T-cell (primary cell): ENCODE measurements around the gene GRIN3B. TPM values are rescaled to one million over a fixed set of nuclear protein-coding genes. Genes with fewer than 3 reads are reported as not detected.
"Not testable (repeated sequence)": the region's sequence is repeated elsewhere in the genome, so short reads cannot be mapped to it uniquely, and the experiment has no call there.

ENCODE experiments used
- ATAC-seq, 4 experiments: fragments of 200-7000 bp in 3 of 4; fragments of 150-1000 bp in 1 of 4; cut with Tn5 transposase; replicated peaks in 1 of 4; 1 replicate in 3 of 4; 2 replicates in 1 of 4; pipeline ENCODE4 v1.10.0; 2021; ENCODE audit warnings: moderate library complexity in 3 of 4, mild to moderate bottlenecking in 2 of 4, moderate number of reproducible peaks in 1 of 4
- CTCF ChIA-PET, 2 donors: fragments of 300-600 bp; sonication (Branson Sonifier 250); formaldehyde crosslinking; loops; one replicate each; lab custom pipeline; 2022; ENCODE audit warnings: antibody characterized with exemption in 2 of 2; lab: Charles Lee
- POLR2A ChIA-PET, 2 donors: fragments of 300-600 bp; sonication (Branson Sonifier 250); formaldehyde crosslinking; loops; one replicate each; lab custom pipeline; 2022; ENCODE audit warnings: antibody characterized with exemption in 2 of 2; lab: Charles Lee
- DNase-seq, 35 experiments: peaks; one replicate each; pipeline versions ENCODE4 v3.0.0 to v3.0.0-alpha.2; 2013 to 2023
- H3K27ac ChIP-seq: one replicate; pipeline ENCODE4 v1.5.1; 2013; ENCODE audit warnings: low read length
- H3K27me3 ChIP-seq, 2 experiments: replicated peaks in 1 of 2; 1 replicate in 1 of 2; 2 replicates in 1 of 2; pipeline versions ENCODE4 v1.6.1 to v1.7.0; 2013; ENCODE audit warnings: low read length in 1 of 2, mixed read lengths in 1 of 2; ENCODE audit not compliant: control insufficient read depth in 2 of 2, insufficient read depth in 2 of 2; ENCODE audit errors: extremely low read depth in 1 of 2
- H3K36me3 ChIP-seq, 2 donors: 1 replicate in 1 of 2; 2 replicates in 1 of 2; pipeline versions ENCODE4 v1.6.1 to v1.7.0; 2013; ENCODE audit warnings: low read length in 1 of 2; ENCODE audit not compliant: control insufficient read depth in 2 of 2, insufficient read depth in 1 of 2; ENCODE audit errors: extremely low read depth in 1 of 2
- H3K4me1 ChIP-seq, 2 experiments: 1 replicate in 1 of 2; 2 replicates in 1 of 2; pipeline versions ENCODE4 v1.6.1 to v1.7.0; 2013; ENCODE audit warnings: low read length in 2 of 2, mixed read lengths in 1 of 2; ENCODE audit not compliant: insufficient read depth in 2 of 2, control insufficient read depth in 1 of 2; ENCODE audit errors: extremely low read depth in 1 of 2
- H3K4me3 ChIP-seq, 2 donors: 1 replicate in 1 of 2; 2 replicates in 1 of 2; pipeline versions ENCODE4 v1.5.1 to v1.7.0; 2013; ENCODE audit warnings: mild to moderate bottlenecking in 2 of 2, low read length in 1 of 2, moderate library complexity in 1 of 2; ENCODE audit not compliant: control insufficient read depth in 1 of 2; ENCODE audit errors: extremely low read depth in 1 of 2
- H3K9me3 ChIP-seq: 2 replicates; pipeline ENCODE4 v1.7.0; 2013
- H3K27ac Mint-ChIP-seq, 2 donors: one replicate each; pipeline ENCODE4 v1.8.0; 2020 to 2021; ENCODE audit warnings: mild to moderate bottlenecking in 2 of 2, mixed read lengths in 2 of 2
- H3K27me3 Mint-ChIP-seq, 2 donors: one replicate each; pipeline ENCODE4 v1.8.0; 2021 to 2022; ENCODE audit warnings: mixed read lengths in 2 of 2
- H3K36me3 Mint-ChIP-seq: one replicate; pipeline ENCODE4 v1.8.0; 2021; ENCODE audit warnings: mixed read lengths
- H3K4me1 Mint-ChIP-seq, 3 donors: one replicate each; pipeline ENCODE4 v1.8.0; 2020 to 2022; ENCODE audit warnings: mixed read lengths in 3 of 3, mild to moderate bottlenecking in 1 of 3
- H3K4me3 Mint-ChIP-seq, 3 donors: one replicate each; pipeline ENCODE4 v1.8.0; 2020 to 2022; ENCODE audit warnings: mild to moderate bottlenecking in 3 of 3, mixed read lengths in 3 of 3, moderate library complexity in 3 of 3
- H3K9me3 Mint-ChIP-seq, 3 donors: one replicate each; pipeline ENCODE4 v1.8.0; 2020 to 2022; ENCODE audit warnings: mixed read lengths in 3 of 3
- WGBS: methylation state at CpG from one replicate; pipeline ENCODE4 v1.1.5; 2013; ENCODE audit warnings: missing lambda C conversion rate; ENCODE audit not compliant: insufficient coverage; 5-methylcytosine and 5-hydroxymethylcytosine counted together
- total RNA-seq, 35 experiments: library from RNA in 6 of 35; stranded (reverse) in 6 of 35; fragments of 120-200 nt in 1 of 35; gene quantifications; one replicate each; pipeline versions ENCODE4 v1.2.1 to v1.2.4 and lab custom pipeline; 2013 to 2026

Gene GRIN3B
- total RNA-seq, 5 donors from 2014 or later (not counting 1 experiment from before 2014, with no cell fraction given): 0.07 to 0.44 (median 0.09) TPM; not detected in 2

DNA sequence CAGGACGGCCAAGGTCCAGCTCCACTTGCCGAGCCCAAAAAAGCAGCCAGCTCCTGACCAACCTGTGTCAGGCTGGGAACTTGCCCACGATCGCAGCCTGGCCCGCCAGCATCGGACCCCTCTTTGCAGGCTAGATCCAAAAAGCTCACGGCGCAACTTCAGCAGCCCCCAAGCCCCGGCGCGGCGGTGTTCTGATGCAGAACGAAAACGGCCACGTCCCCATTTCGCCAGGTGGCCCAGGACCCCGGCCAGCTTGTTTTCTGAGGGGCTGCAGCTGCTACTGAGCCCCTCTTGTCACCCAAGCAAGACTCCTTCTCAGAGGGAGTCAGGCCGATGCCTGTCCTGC is 19.4 kb downstream of the GRIN3B start:
- DNase-seq (no peak), ATAC-seq (no peak)
- WGBS: 76% methylated on average over 17 of the region's 18 CpGs
- Histone ChIP-seq H3K4me3 (peak overlapping the region; percentile 80 to 93), H3K4me1 (peaks cover 10 to 75% of the 10 kb centered on the region in 2 experiments), H3K9me3 (no peaks in the 10 kb centered on the region), H3K36me3 (peaks cover 0 to 9% of the 10 kb centered on the region in 2 donors), H3K27me3 (no peaks in the 10 kb centered on the region), H3K27ac (no peak overlapping the region)
- peaks cover 0 to 2% of the 10 kb centered on the region in 2 donors for H3K27me3 Mint-ChIP-seq
- H3K27ac Mint-ChIP-seq: peak overlapping the region in 1 of 2 donors; percentile 89
- peaks cover 34 to 54% (median 47%) of the 10 kb centered on the region in 3 donors for H3K4me1 Mint-ChIP-seq
- ChIA-PET POLR2A (interaction anchor here in 1 of 2 donors (0.9 kb wide), 1 partner anchor 18 kb away, joined by 3 read pairs; no protein-coding TSS in a partner anchor), CTCF (interaction anchor here (0.6 to 0.7 kb wide), 2 partner anchors 15 to 21 kb away, joined by 3 read pairs; no protein-coding TSS in a partner anchor)
- no peaks in the 10 kb centered on the region for H3K36me3 Mint-ChIP-seq
- no peaks in the 10 kb centered on the region for H3K9me3 Mint-ChIP-seq
- peak overlapping the region; percentile 89 to 90 (median 89) for H3K4me3 Mint-ChIP-seq

- Histone ChIP-seq H3K4me1 (peaks cover 10 to 71% of the 10 kb centered on the region in 2 experiments), H3K9me3 (no peaks in the 10 kb centered on the region), H3K4me3 (peak overlapping the region; percentile 80 to 93), H3K36me3 (peaks cover 0 to 9% of the 10 kb centered on the region in 2 donors), H3K27ac (peak overlapping the region; percentile 35), H3K27me3 (no peaks in the 10 kb centered on the region)
- ATAC-seq (no peak), DNase-seq (peak in 14 of 35 experiments; percentile 23 to 53 (median 42))
- WGBS: 2% methylated on average over 60 of the region's 60 CpGs
- Mint-ChIP-seq H3K4me3 (peak overlapping the region; percentile 89 to 90 (median 89)), H3K27ac (peak overlapping the region; percentile 85 to 89), H3K9me3 (no peaks in the 10 kb centered on the region), H3K36me3 (no peaks in the 10 kb centered on the region), H3K27me3 (peaks cover 0 to 2% of the 10 kb centered on the region in 2 donors), H3K4me1 (peaks cover 34 to 55% (median 47%) of the 10 kb centered on the region in 3 donors)
- CTCF ChIA-PET: interaction anchor here in 1 of 2 donors (0.7 kb wide), 1 partner anchor 21 kb away, joined by 3 read pairs; no protein-coding TSS in a partner anchor
- POLR2A ChIA-PET: interaction anchor here (0.5 to 0.9 kb wide), 2 partner anchors 8 to 19 kb away, joined by 3 to 4 read pairs; no protein-coding TSS in a partner anchor
Observed at GRCh38 chr19:1019980-1020867, 20.0 kb downstream of the GRIN3B start.

- Mint-ChIP-seq H3K4me3 (peak within 1 kb of the TSS; percentile 89 to 90 (median 89)), H3K9me3 (no peaks in the 10 kb centered on the region), H3K27ac (peak within 1 kb of the TSS; percentile 97 to 99), H3K4me1 (peaks cover 34 to 51% (median 43%) of the 10 kb centered on the region in 3 donors), H3K36me3 (no peaks in the 10 kb centered on the region), H3K27me3 (peaks cover 0 to 2% of the 10 kb centered on the region in 2 donors)
- peaks cover 10 to 71% of the 10 kb centered on the region in 2 experiments for H3K4me1 ChIP-seq
- peak within 1 kb of the TSS; percentile 80 to 93 for H3K4me3 ChIP-seq
- H3K36me3 ChIP-seq: peaks cover 0 to 6% of the 10 kb centered on the region in 2 donors
- no peaks in the 10 kb centered on the region for H3K27me3 ChIP-seq
- H3K9me3 ChIP-seq: no peaks in the 10 kb centered on the region
- ATAC-seq (peak; percentile 81 to 94 (median 92)), DNase-seq (peak; percentile 94 to 98 (median 97))
- peak within 1 kb of the TSS; percentile 99 for H3K27ac ChIP-seq
- ChIA-PET CTCF (interaction anchor here in 1 of 2 donors (0.6 kb wide), 1 partner anchor 122 kb away, joined by 3 read pairs; no protein-coding TSS in a partner anchor), POLR2A (interaction anchor here (0.5 to 1.0 kb wide), 4 partner anchors 8 to 248 kb away, joined by 3 to 24 read pairs (median 4); partner anchors contain the start of genes CIRBP (in 1 of the 2) and PTBP1 (in 1 of the 2))
- WGBS: under 1% methylated on average over 55 of the region's 68 CpGs
Observed at GRCh38 chr19:1020868-1021425, 20.7 kb downstream of the GRIN3B start, which contains the start of gene TMEM259. Gene TMEM259 (minus strand): TSS chr19:1021123. CDS start chr19:1020996, 127 bp downstream.

DNA sequence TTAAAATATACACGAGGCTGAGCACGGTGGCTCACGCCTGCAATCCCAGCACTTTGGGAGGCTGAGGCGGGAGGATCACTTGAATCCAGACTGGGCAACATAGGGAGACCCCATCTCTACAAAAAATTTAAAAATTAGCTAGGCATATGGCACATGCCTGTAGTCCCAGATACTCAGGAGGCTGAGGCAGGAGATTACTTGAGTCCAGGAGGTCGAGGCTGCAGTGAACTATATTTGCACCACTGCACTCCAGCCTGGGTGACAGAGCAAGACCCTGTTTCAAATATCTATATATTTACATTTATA is 23.6 kb downstream of the GRIN3B start:
- H3K9me3 Mint-ChIP-seq, H3K27ac Mint-ChIP-seq, DNase-seq, POLR2A ChIA-PET, H3K4me3 Mint-ChIP-seq, H3K27ac ChIP-seq, H3K36me3 ChIP-seq, H3K27me3 ChIP-seq, H3K36me3 Mint-ChIP-seq, CTCF ChIA-PET, ATAC-seq, H3K4me3 ChIP-seq, H3K9me3 ChIP-seq, H3K27me3 Mint-ChIP-seq: not testable (repeated sequence)
- peaks cover 9 to 53% of the 10 kb centered on the region in 2 experiments for H3K4me1 ChIP-seq
- 100% methylated on average over 3 of the region's 5 CpGs for WGBS
- H3K4me1 Mint-ChIP-seq: peaks cover 13 to 38% (median 18%) of the 10 kb centered on the region in 3 donors

DNA sequence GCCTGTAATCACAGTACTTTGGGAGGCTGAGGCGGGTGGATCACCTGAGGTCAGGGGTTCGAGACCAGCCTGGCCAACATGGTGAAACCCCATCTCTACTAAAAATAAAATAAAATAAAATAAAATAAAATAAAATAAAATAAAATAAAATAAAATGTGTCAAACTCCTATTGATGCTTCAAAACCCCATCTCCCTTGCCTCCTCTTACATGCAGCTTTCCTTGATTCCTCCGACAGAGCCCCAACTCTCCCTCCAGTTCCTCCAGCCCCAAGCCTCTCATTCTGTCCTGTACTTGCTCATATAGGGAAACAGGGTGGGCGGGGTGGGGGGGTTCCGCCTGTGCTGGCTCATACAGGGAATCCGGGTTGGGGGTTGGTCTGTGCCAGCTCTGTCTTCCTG is 24.9 kb downstream of the GRIN3B start:
- 40% methylated on average over 1 of the region's 6 CpGs for WGBS
- H3K36me3 ChIP-seq, ATAC-seq, H3K36me3 Mint-ChIP-seq, CTCF ChIA-PET, H3K4me3 Mint-ChIP-seq, H3K9me3 Mint-ChIP-seq, H3K27ac Mint-ChIP-seq, H3K4me3 ChIP-seq, DNase-seq, H3K9me3 ChIP-seq, H3K27me3 ChIP-seq, H3K27me3 Mint-ChIP-seq, H3K27ac ChIP-seq: not testable (repeated sequence)
- H3K4me1 Mint-ChIP-seq: peaks cover 18 to 33% (median 18%) of the 10 kb centered on the region in 3 donors
- peaks cover 10 to 53% of the 10 kb centered on the region in 2 experiments for H3K4me1 ChIP-seq
- POLR2A ChIA-PET: interaction anchor here in 1 of 2 donors (0.5 kb wide), 1 partner anchor 12 kb away, joined by 4 read pairs; no protein-coding TSS in a partner anchor
